Tibial artery (tissue), 4 donors: Measurements from ENCODE around the gene IDH3B.

Source experiments
- DNase-seq, 2 donors: peaks; one replicate each; pipeline ENCODE4 v3.0.0-alpha.2; 2019
- H3K27ac ChIP-seq, 2 donors: fragments of 200-600 bp; sonication (generic) in 1 of 2; 1 replicate in 1 of 2; 2 replicates in 1 of 2; pipeline ENCODE4 v1.5.1; 2018 to 2019; ENCODE audit warnings: mild to moderate bottlenecking in 1 of 2
- H3K27me3 ChIP-seq, 2 donors: fragments of 200-600 bp; sonication (generic) in 1 of 2; one replicate each; pipeline versions ENCODE4 v1.5.1 to v1.6.0; 2016 to 2019
- H3K36me3 ChIP-seq, 3 donors: fragments of 200-600 bp; sonication (generic) in 2 of 3; one replicate each; pipeline ENCODE4 v1.5.1; 2016 to 2019; ENCODE audit warnings: mild to moderate bottlenecking in 2 of 3
- H3K4me1 ChIP-seq, 4 donors: fragments of 200-600 bp; sonication (generic) in 2 of 4; 1 replicate in 3 of 4; 2 replicates in 1 of 4; pipeline ENCODE4 v1.5.1; 2016 to 2019
- H3K4me3 ChIP-seq, 2 donors: fragments of 200-600 bp; sonication (generic) in 1 of 2; 1 replicate in 1 of 2; 2 replicates in 1 of 2; pipeline ENCODE4 v1.5.1; 2018 to 2019; ENCODE audit warnings: mild to moderate bottlenecking in 2 of 2
- H3K9me3 ChIP-seq, 3 donors: fragments of 200-600 bp; sonication (generic) in 1 of 3; one replicate each; pipeline ENCODE4 v1.5.1; 2016 to 2019
- intact Hi-C: fragments of 100-400 bp; cut with DNase I; formaldehyde crosslinking; loops from one replicate; pipeline ENCODE4 v1.15.0; 2023; ENCODE audit warnings: low total_unique reads
- TF ChIP-seq, protein P1 (sequence below), 2 experiments: fragments of 200-600 bp in 1 of 2; fragments of 450-650 bp in 1 of 2; IDR thresholded peaks; one replicate each; pipeline ENCODE4 v1.5.1; 2017 to 2019; ENCODE audit warnings: antibody characterized with exemption in 2 of 2, mild to moderate bottlenecking in 1 of 2, moderate library complexity in 1 of 2

The IDH3B gene

DNA sequence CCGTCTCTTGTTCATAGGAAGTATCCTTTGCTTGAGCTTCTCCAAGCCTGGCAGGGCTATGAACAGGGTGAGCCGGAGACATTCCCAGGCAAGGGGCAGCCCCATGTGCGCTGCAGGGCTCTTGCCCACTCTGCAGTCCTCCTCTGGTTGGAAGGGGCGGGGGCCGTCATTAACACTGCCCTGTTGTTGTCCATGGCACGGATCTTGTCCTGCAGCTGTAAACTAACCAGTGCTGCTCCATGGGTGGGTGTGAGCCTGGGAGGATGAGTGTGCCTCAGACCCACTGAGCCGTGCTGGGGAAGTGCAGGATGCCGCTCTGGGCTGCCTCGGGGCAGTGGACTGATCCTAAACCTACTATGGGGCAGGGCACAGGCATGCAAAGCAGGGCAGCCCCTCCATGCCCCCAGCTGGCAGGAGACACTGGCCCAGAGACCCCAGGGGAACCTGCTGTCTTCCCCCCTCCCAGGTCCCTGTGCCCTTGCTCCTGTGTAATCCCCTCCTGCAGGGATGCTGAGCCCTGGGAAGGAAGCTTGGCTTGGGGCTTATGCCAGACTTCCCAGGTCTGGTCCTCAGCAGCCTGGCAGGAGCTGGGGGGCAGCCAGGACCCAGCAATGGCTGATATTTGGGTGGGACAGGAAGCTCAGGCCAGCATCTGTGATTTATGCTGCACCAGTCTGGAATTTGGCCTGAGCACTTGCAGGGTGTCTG is 37.1 kb upstream of the IDH3B start:
- Histone ChIP-seq H3K4me3 (no peak overlapping the region), H3K27me3 (no peaks in the 10 kb centered on the region), H3K27ac (no peak overlapping the region), H3K4me1 (no peaks in the 10 kb centered on the region), H3K36me3 (peaks cover 0 to 3% (median 0%) of the 10 kb centered on the region in 3 donors), H3K9me3 (no peaks in the 10 kb centered on the region)
- intact Hi-C loops: no loop called here
- DNase-seq: no peak
- TF ChIP-seq, protein P1, sequence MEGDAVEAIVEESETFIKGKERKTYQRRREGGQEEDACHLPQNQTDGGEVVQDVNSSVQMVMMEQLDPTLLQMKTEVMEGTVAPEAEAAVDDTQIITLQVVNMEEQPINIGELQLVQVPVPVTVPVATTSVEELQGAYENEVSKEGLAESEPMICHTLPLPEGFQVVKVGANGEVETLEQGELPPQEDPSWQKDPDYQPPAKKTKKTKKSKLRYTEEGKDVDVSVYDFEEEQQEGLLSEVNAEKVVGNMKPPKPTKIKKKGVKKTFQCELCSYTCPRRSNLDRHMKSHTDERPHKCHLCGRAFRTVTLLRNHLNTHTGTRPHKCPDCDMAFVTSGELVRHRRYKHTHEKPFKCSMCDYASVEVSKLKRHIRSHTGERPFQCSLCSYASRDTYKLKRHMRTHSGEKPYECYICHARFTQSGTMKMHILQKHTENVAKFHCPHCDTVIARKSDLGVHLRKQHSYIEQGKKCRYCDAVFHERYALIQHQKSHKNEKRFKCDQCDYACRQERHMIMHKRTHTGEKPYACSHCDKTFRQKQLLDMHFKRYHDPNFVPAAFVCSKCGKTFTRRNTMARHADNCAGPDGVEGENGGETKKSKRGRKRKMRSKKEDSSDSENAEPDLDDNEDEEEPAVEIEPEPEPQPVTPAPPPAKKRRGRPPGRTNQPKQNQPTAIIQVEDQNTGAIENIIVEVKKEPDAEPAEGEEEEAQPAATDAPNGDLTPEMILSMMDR (IDR thresholded peaks at IDR 0.05): no peak

DNA sequence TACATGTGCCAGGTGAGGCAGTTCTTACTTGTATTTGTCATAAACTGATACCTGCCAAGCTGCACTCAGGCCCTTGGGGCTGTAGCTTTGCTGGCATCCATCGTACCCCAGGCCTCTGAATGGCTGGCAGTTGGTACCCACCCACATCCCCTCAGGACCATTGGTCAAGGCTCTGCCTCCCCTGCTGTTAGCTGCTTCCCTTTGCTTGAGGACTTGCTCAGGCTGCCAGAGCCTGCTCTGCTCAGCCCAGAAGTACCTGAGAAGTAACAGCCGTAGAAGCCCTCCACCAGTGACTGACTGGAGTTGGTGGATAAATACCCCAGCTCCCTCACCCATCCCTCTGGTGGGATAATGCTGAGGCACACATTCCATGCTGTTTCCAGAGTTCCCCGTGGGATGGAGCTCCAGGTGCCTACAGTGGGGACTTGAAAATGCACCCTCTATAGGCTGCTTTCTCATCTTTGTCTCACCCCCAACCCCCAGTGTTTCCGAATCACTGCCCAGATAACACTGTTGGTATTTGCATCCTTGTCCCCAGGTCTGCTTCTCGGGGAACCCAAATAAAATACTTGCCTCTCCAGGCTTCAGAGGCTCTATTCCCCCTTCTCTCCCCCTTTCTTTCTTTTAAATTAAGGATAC is 35.9 kb upstream of the IDH3B start:
- peaks cover 0 to 3% of the 10 kb centered on the region in 2 donors for H3K27me3 ChIP-seq
- H3K9me3 ChIP-seq: no peaks in the 10 kb centered on the region
- H3K27ac ChIP-seq: no peak overlapping the region
- intact Hi-C loops: loop anchor here (10.0 kb wide), 2 partner anchors 135 to 175 kb away; partner anchors contain the start of gene PTPRA
- TF ChIP-seq, protein P1 (IDR thresholded peaks at IDR 0.05): no peak
- no peak overlapping the region for H3K4me3 ChIP-seq
- no peaks in the 10 kb centered on the region for H3K36me3 ChIP-seq
- no peaks in the 10 kb centered on the region for H3K4me1 ChIP-seq
- DNase-seq: no peak

- H3K9me3 ChIP-seq: no peaks in the 10 kb centered on the region
- TF ChIP-seq, protein P1 (IDR thresholded peaks at IDR 0.05): no peak
- H3K27ac ChIP-seq: no peak overlapping the region
- intact Hi-C loops: loop anchor here (10.0 kb wide), 2 partner anchors 136 to 176 kb away; partner anchors contain the start of gene PTPRA
- H3K27me3 ChIP-seq: peaks cover 0 to 11% of the 10 kb centered on the region in 2 donors
- no peak overlapping the region for H3K4me3 ChIP-seq
- no peaks in the 10 kb centered on the region for H3K36me3 ChIP-seq
- peak in 1 of 2 donors; percentile 48 for DNase-seq
- peaks cover 0 to 5% (median 2%) of the 10 kb centered on the region in 4 donors for H3K4me1 ChIP-seq
These were observed 34.9 kb upstream of the IDH3B start for GRCh38 chr20:2698912-2699311.

- peaks cover 0 to 14% of the 10 kb centered on the region in 2 donors for H3K27me3 ChIP-seq
- peaks cover 0 to 11% (median 8%) of the 10 kb centered on the region in 4 donors for H3K4me1 ChIP-seq
- TF ChIP-seq, protein P1 (IDR thresholded peaks at IDR 0.05): no peak
- intact Hi-C loops: loop anchor here (10.0 kb wide), 2 partner anchors 136 to 176 kb away; partner anchors contain the start of gene PTPRA
- no peaks in the 10 kb centered on the region for H3K36me3 ChIP-seq
- H3K9me3 ChIP-seq: no peaks in the 10 kb centered on the region
- no peak overlapping the region for H3K4me3 ChIP-seq
- DNase-seq: peak in 1 of 2 donors; percentile 51
- no peak overlapping the region for H3K27ac ChIP-seq
These were observed 34.3 kb upstream of the IDH3B start for GRCh38 chr20:2698186-2698817.

GRCh38 chr20:2697768-2698167 is 33.8 kb upstream of the IDH3B start:
- intact Hi-C loops: loop anchor here (10.0 kb wide), 2 partner anchors 137 to 177 kb away; partner anchors contain the start of gene PTPRA
- Histone ChIP-seq H3K36me3 (no peaks in the 10 kb centered on the region), H3K4me1 (peaks cover 0 to 11% (median 9%) of the 10 kb centered on the region in 4 donors), H3K9me3 (no peaks in the 10 kb centered on the region), H3K4me3 (no peak overlapping the region), H3K27me3 (peaks cover 0 to 14% of the 10 kb centered on the region in 2 donors), H3K27ac (no peak overlapping the region)
- TF ChIP-seq, protein P1 (IDR thresholded peaks at IDR 0.05): no peak
- DNase-seq: peak in 1 of 2 donors; percentile 51
